Left colon (tissue), 2 donors: ENCODE data around the gene SLC35A3. TPM values are rescaled to one million over a fixed set of nuclear protein-coding genes. Genes with fewer than 3 reads are reported as not detected.
"Not testable (repeated sequence)": the region's sequence is repeated elsewhere in the genome, so short reads cannot be mapped to it uniquely, and the experiment has no call there.

Experiments used
- ATAC-seq: fragments of 200-7000 bp; cut with Tn5 transposase; one replicate; pipeline ENCODE4 v1.9.1; 2020; ENCODE audit warnings: mild to moderate bottlenecking, moderate library complexity
- DNase-seq, 2 donors: peaks; one replicate each; pipeline ENCODE4 v3.0.0-alpha.2; 2020
- intact Hi-C, 2 donors: fragments of 100-400 bp; cut with DNase I in 1 of 2; cut with micrococcal nuclease in 1 of 2; formaldehyde crosslinking; loops; one replicate each; pipeline versions ENCODE4 v1.11.2 to v1.14.0; 2022; cut with DNase I, micrococcal nuclease
- long read RNA-seq: library from polyadenylated mRNA; unstranded; transcript quantifications from one replicate; pipeline ENCODE4 v2.0.0, GENCODE V29; 2021
- total RNA-seq, 2 donors: library from RNA; stranded (reverse); fragmentation: NEBNext Ultra II Directional; extraction: Animal tissue kit (Norgen Biotek cat#: 25700); gene quantifications; one replicate each; pipeline ENCODE4 v1.2.1, GENCODE V29; 2021
- donor health status: DM: no; HTN: no; CAD: no.
- donor health status: DM: yes; HTN: yes; CAD: no.

SLC35A3 gene
- 100 to 1,000 TPM; 180 to 192 TPM for total RNA-seq
- long read RNA-seq, full-length matches to known transcripts = 217 of 268 reads
- long read RNA-seq, partial matches to known transcripts = 10 of 268 reads
- long read RNA-seq, other reads (novel, unspliced or antisense) = 41 of 268 reads

GRCh38 chr1:99969729-99970621 lies at the start of gene SLC35A3:
TSS of gene SLC35A3 (plus strand) at chr1:99969996. CDS start at chr1:99993555, 23,559 bp downstream.
- ATAC-seq (peak; percentile 85), DNase-seq (peak; percentile 83 to 88)
- intact Hi-C loops = no loop called here

GRCh38 chr1:99934801-99935200 lies 35.0 kb upstream of the SLC35A3 start:
- intact Hi-C loops = no loop called here
- no peak for ATAC-seq
- no peak for DNase-seq

GRCh38 chr1:99935534-99935933 lies 34.3 kb upstream of the SLC35A3 start:
- ATAC-seq = no peak
- no peak for DNase-seq
- intact Hi-C loops = no loop called here

- intact Hi-C loops = no loop called here
- DNase-seq = no peak
- ATAC-seq = no peak
These were observed 33.7 kb upstream of the SLC35A3 start for GRCh38 chr1:99936071-99936470.

- no peak for DNase-seq
- no peak for ATAC-seq
- intact Hi-C loops = no loop called here
These were observed 27.1 kb upstream of the SLC35A3 start for GRCh38 chr1:99942723-99943122.

GRCh38 chr1:99943223-99943794 lies 26.5 kb upstream of the SLC35A3 start:
- ATAC-seq = no peak
- no peak for DNase-seq
- intact Hi-C loops = no loop called here

- intact Hi-C loops = no loop called here
- DNase-seq (no peak), ATAC-seq (no peak)
These were observed 25.6 kb upstream of the SLC35A3 start for GRCh38 chr1:99944192-99944591.

GRCh38 chr1:99945174-99945573 lies 24.6 kb upstream of the SLC35A3 start:
- ATAC-seq (no peak), DNase-seq (no peak)
- intact Hi-C loops = no loop called here

- intact Hi-C loops = no loop called here
- no peak for ATAC-seq
These were observed 19.3 kb upstream of the SLC35A3 start for GRCh38 chr1:99950486-99950885.

GRCh38 chr1:99952522-99952921 lies 17.3 kb upstream of the SLC35A3 start:
- intact Hi-C loops = no loop called here
- ATAC-seq (no peak), DNase-seq (no peak)

More at GRCh38 chr1:99950486-99950885, 19.3 kb upstream of the SLC35A3 start:
- no peak for DNase-seq

- no peak for DNase-seq
- ATAC-seq = peak; percentile 58
- intact Hi-C loops = no loop called here
These were observed 14.4 kb upstream of the SLC35A3 start for GRCh38 chr1:99955375-99955774.

- DNase-seq = no peak
These were observed 13.0 kb upstream of the SLC35A3 start for GRCh38 chr1:99956755-99957154.

GRCh38 chr1:99957818-99958217 lies 12.0 kb upstream of the SLC35A3 start:
- ATAC-seq = no peak

More at GRCh38 chr1:99956755-99957154, 13.0 kb upstream of the SLC35A3 start:
- intact Hi-C loops = no loop called here
- ATAC-seq = no peak

GRCh38 chr1:99959189-99959705 lies 10.5 kb upstream of the SLC35A3 start:
- ATAC-seq, intact Hi-C loops, DNase-seq: not testable (repeated sequence)

More at GRCh38 chr1:99957818-99958217, 12.0 kb upstream of the SLC35A3 start:
- intact Hi-C loops = no loop called here
- DNase-seq = no peak

- ATAC-seq, intact Hi-C loops, DNase-seq: not testable (repeated sequence)
These were observed 9.5 kb upstream of the SLC35A3 start for GRCh38 chr1:99960260-99960659.

GRCh38 chr1:99963041-99963795 lies 6.6 kb upstream of the SLC35A3 start:
- no peak for DNase-seq
- intact Hi-C loops = no loop called here
- no peak for ATAC-seq

GRCh38 chr1:99964806-99965205 lies 5.0 kb upstream of the SLC35A3 start:
- intact Hi-C loops = no loop called here
- DNase-seq = no peak
- ATAC-seq = no peak

GRCh38 chr1:99965646-99966375 lies 4.0 kb upstream of the SLC35A3 start:
- intact Hi-C loops = no loop called here
- DNase-seq = no peak
- no peak for ATAC-seq
